Trophoblast cell (in vitro differentiated cells and primary cell): ENCODE results near the gene TNS2.
A peak's percentile ranks its signal among the peaks of the same experiment; 100 is the strongest.

Experiments
- DNase-seq, 2 donors: peaks; one replicate each; pipeline ENCODE4 v3.0.0-alpha.2; 2016
- H2AFZ ChIP-seq: 2 replicates; pipeline ENCODE4 v1.6.1; 2013; ENCODE audit warnings: low read length, moderate library complexity, mild to moderate bottlenecking; ENCODE audit not compliant: insufficient read depth, poor library complexity
- H2AK5ac ChIP-seq: 2 replicates; pipeline ENCODE4 v1.6.1; 2013; ENCODE audit warnings: mild to moderate bottlenecking, low read length
- H2BK120ac ChIP-seq: 2 replicates; pipeline ENCODE4 v1.6.1; 2013; ENCODE audit warnings: low read length, mild to moderate bottlenecking, moderate library complexity; ENCODE audit not compliant: insufficient read depth, poor library complexity
- H2BK12ac ChIP-seq: 2 replicates; pipeline ENCODE4 v1.6.1; 2013; ENCODE audit warnings: mild to moderate bottlenecking, low read length, moderate library complexity
- H2BK5ac ChIP-seq: 2 replicates; pipeline ENCODE4 v1.6.1; 2013; ENCODE audit warnings: low read length, low read depth, moderate library complexity, mild to moderate bottlenecking; ENCODE audit not compliant: poor library complexity
- H3K14ac ChIP-seq: 2 replicates; pipeline ENCODE4 v1.6.1; 2013; ENCODE audit warnings: mild to moderate bottlenecking, low read length
- H3K18ac ChIP-seq: 2 replicates; pipeline ENCODE4 v1.6.1; 2013; ENCODE audit warnings: mild to moderate bottlenecking, low read length
- H3K23ac ChIP-seq: 2 replicates; pipeline ENCODE4 v1.6.1; 2013; ENCODE audit warnings: low read length
- H3K27ac ChIP-seq: 2 replicates; pipeline ENCODE4 v1.5.1; 2013; ENCODE audit warnings: low read depth, mild to moderate bottlenecking, inconsistent platforms, low read length, moderate library complexity
- H3K27me3 ChIP-seq: 2 replicates; pipeline ENCODE4 v1.6.1; 2013; ENCODE audit warnings: inconsistent platforms, mild to moderate bottlenecking, low read length, moderate library complexity; ENCODE audit not compliant: insufficient read depth
- H3K36me3 ChIP-seq, 2 experiments: 1 replicate in 1 of 2; 2 replicates in 1 of 2; pipeline ENCODE4 v1.6.1; 2013; ENCODE audit warnings: low read length in 2 of 2, mild to moderate bottlenecking in 2 of 2, moderate library complexity in 1 of 2; ENCODE audit not compliant: insufficient read depth in 2 of 2, control insufficient read depth in 1 of 2
- H3K4ac ChIP-seq: 2 replicates; pipeline ENCODE4 v1.6.1; 2013; ENCODE audit warnings: low read depth, mild to moderate bottlenecking, low read length, moderate library complexity
- H3K4me1 ChIP-seq, 2 experiments: 1 replicate in 1 of 2; 2 replicates in 1 of 2; pipeline ENCODE4 v1.6.1; 2013; ENCODE audit warnings: low read length in 2 of 2, mild to moderate bottlenecking in 2 of 2, moderate library complexity in 1 of 2; ENCODE audit not compliant: insufficient read depth in 2 of 2, control insufficient read depth in 1 of 2
- H3K4me2 ChIP-seq: 2 replicates; pipeline ENCODE4 v1.6.1; 2013; ENCODE audit warnings: inconsistent platforms, mild to moderate bottlenecking, low read length, moderate library complexity
- H3K4me3 ChIP-seq: 2 replicates; pipeline ENCODE4 v1.5.1; 2013; ENCODE audit warnings: mild to moderate bottlenecking, low read depth, low read length, inconsistent platforms
- H3K79me1 ChIP-seq: one replicate; pipeline ENCODE4 v1.6.1; 2013; ENCODE audit warnings: low read length
- H3K79me2 ChIP-seq: 2 replicates; pipeline ENCODE4 v1.6.1; 2013; ENCODE audit warnings: low read length, mild to moderate bottlenecking; ENCODE audit not compliant: control insufficient read depth, insufficient read depth, poor library complexity
- H3K9ac ChIP-seq: 2 replicates; pipeline ENCODE4 v1.6.1; 2013; ENCODE audit warnings: mild to moderate bottlenecking, low read length
- H3K9me3 ChIP-seq: 2 replicates; pipeline ENCODE4 v1.6.1; 2013; ENCODE audit warnings: low read depth, mild to moderate bottlenecking, control low read depth, inconsistent platforms, low read length; ENCODE audit not compliant: insufficient read depth
- H4K12ac ChIP-seq: 2 replicates; pipeline ENCODE4 v1.6.1; 2013; ENCODE audit warnings: low read depth, mild to moderate bottlenecking, low read length, moderate library complexity
- H4K8ac ChIP-seq: 2 replicates; pipeline ENCODE4 v1.6.1; 2013; ENCODE audit warnings: low read depth, mild to moderate bottlenecking, low read length, moderate library complexity
- H4K91ac ChIP-seq: one replicate; pipeline ENCODE4 v1.6.1; 2013; ENCODE audit warnings: low read depth, mild to moderate bottlenecking, low read length, moderate library complexity
- WGBS: extraction: QIAGEN DNeasy Blood & Tissue Kit; methylation state at CpG from one replicate; pipeline ENCODE4 v1.1.7; 2013; ENCODE audit warnings: missing lambda C conversion rate; ENCODE audit not compliant: insufficient read length, insufficient coverage; ENCODE audit errors: extremely low coverage; 5-methylcytosine and 5-hydroxymethylcytosine counted together

TNS2 gene

GRCh38 chr12:53010955-53011354 is 38.9 kb upstream of the TNS2 start:
- Histone ChIP-seq H3K9ac (no peak overlapping the region), H3K4me2 (no peak overlapping the region), H3K4me1 (peaks cover 0 to 3% of the 10 kb centered on the region in 2 experiments), H3K14ac (no peak overlapping the region), H2BK5ac (no peak overlapping the region), H2AFZ (no peak overlapping the region), H2BK120ac (no peak overlapping the region), H3K4me3 (no peak overlapping the region), H2AK5ac (no peak overlapping the region), H3K23ac (no peak overlapping the region), H3K36me3 (peaks cover 14 to 21% of the 10 kb centered on the region in 2 experiments), H3K79me2 (peaks cover 30% of the 10 kb centered on the region), H4K8ac (no peak overlapping the region), H4K91ac (no peak overlapping the region), H3K18ac (no peak overlapping the region), H4K12ac (no peak overlapping the region), H2BK12ac (no peak overlapping the region), H3K4ac (peak overlapping the region; percentile 93), H3K27me3 (no peaks in the 10 kb centered on the region), H3K9me3 (no peaks in the 10 kb centered on the region), H3K27ac (no peak overlapping the region), H3K79me1 (peaks cover 8% of the 10 kb centered on the region)
- peak; percentile 65 to 84 for DNase-seq
- no CpG with 5 or more reads among the region's 2 CpGs for WGBS

GRCh38 chr12:53011889-53012288 is 38.0 kb upstream of the TNS2 start:
- Histone ChIP-seq H2BK12ac (no peak overlapping the region), H3K4ac (peak overlapping the region; percentile 79), H3K4me1 (peaks cover 0 to 3% of the 10 kb centered on the region in 2 experiments), H4K8ac (no peak overlapping the region), H3K4me3 (no peak overlapping the region), H2BK120ac (no peak overlapping the region), H3K4me2 (no peak overlapping the region), H3K23ac (no peak overlapping the region), H3K14ac (no peak overlapping the region), H3K9me3 (no peaks in the 10 kb centered on the region), H3K9ac (no peak overlapping the region), H3K27me3 (no peaks in the 10 kb centered on the region), H3K18ac (no peak overlapping the region), H3K36me3 (peaks cover 18 to 22% of the 10 kb centered on the region in 2 experiments), H4K91ac (no peak overlapping the region), H2AK5ac (no peak overlapping the region), H3K79me1 (peaks cover 3% of the 10 kb centered on the region), H3K27ac (no peak overlapping the region), H3K79me2 (peaks cover 26% of the 10 kb centered on the region), H2AFZ (no peak overlapping the region), H4K12ac (no peak overlapping the region), H2BK5ac (no peak overlapping the region)
- no CpG with 5 or more reads among the region's 3 CpGs for WGBS
- no peak for DNase-seq

- no peak overlapping the region for H4K12ac ChIP-seq
- DNase-seq: no peak
- H3K23ac ChIP-seq: no peak overlapping the region
- no peaks in the 10 kb centered on the region for H3K4me1 ChIP-seq
- no peak overlapping the region for H3K14ac ChIP-seq
- H2AFZ ChIP-seq: no peak overlapping the region
- H3K79me2 ChIP-seq: peaks cover 21% of the 10 kb centered on the region
- peaks cover 27 to 30% of the 10 kb centered on the region in 2 experiments for H3K36me3 ChIP-seq
- WGBS: 100% methylated on average over 1 of the region's 3 CpGs
- no peak overlapping the region for H2BK120ac ChIP-seq
- H3K79me1 ChIP-seq: no peaks in the 10 kb centered on the region
- H3K4me3 ChIP-seq: no peak overlapping the region
- no peak overlapping the region for H3K9ac ChIP-seq
- H3K4ac ChIP-seq: peak overlapping the region; percentile 69
- H3K9me3 ChIP-seq: no peaks in the 10 kb centered on the region
- no peak overlapping the region for H4K8ac ChIP-seq
- H3K4me2 ChIP-seq: no peak overlapping the region
- H2BK12ac ChIP-seq: no peak overlapping the region
- H2AK5ac ChIP-seq: no peak overlapping the region
- no peak overlapping the region for H4K91ac ChIP-seq
- H3K27me3 ChIP-seq: no peaks in the 10 kb centered on the region
- H2BK5ac ChIP-seq: no peak overlapping the region
- no peak overlapping the region for H3K27ac ChIP-seq
- H3K18ac ChIP-seq: no peak overlapping the region
Measured at GRCh38 chr12:53012928-53013327, 36.9 kb upstream of the TNS2 start.

GRCh38 chr12:53014709-53015108 is 35.2 kb upstream of the TNS2 start:
- no peaks in the 10 kb centered on the region for H3K27me3 ChIP-seq
- H4K8ac ChIP-seq: no peak overlapping the region

More at GRCh38 chr12:53014709-53015108, 35.2 kb upstream of the TNS2 start:
- no peak for DNase-seq
- Histone ChIP-seq H3K27ac (no peak overlapping the region), H2BK12ac (no peak overlapping the region), H3K4me1 (no peaks in the 10 kb centered on the region), H4K91ac (no peak overlapping the region), H3K36me3 (peaks cover 35% of the 10 kb centered on the region in 2 experiments), H3K79me1 (no peaks in the 10 kb centered on the region), H3K4me3 (no peak overlapping the region), H3K23ac (no peak overlapping the region), H2AK5ac (no peak overlapping the region), H3K79me2 (peaks cover 18% of the 10 kb centered on the region), H3K9ac (no peak overlapping the region), H2BK120ac (no peak overlapping the region), H3K9me3 (no peaks in the 10 kb centered on the region), H2BK5ac (no peak overlapping the region), H3K4ac (no peak overlapping the region), H3K14ac (no peak overlapping the region), H2AFZ (no peak overlapping the region), H3K18ac (no peak overlapping the region), H4K12ac (no peak overlapping the region), H3K4me2 (no peak overlapping the region)
- WGBS: no CpG with 5 or more reads among the region's 2 CpGs
